HG02763 (cell line): ENCODE results near the gene CLPTM1.
"Not testable (repeated sequence)": the region's sequence is repeated elsewhere in the genome, so short reads cannot be mapped to it uniquely, and the experiment has no call there.

Experiments
- ATAC-seq: cut with Tn5 transposase; IDR thresholded peaks from one replicate; pipeline ENCODE4 v1.9.1; 2021; ENCODE audit warnings: mild to moderate bottlenecking, moderate library complexity; ENCODE audit not compliant: unreplicated experiment

Gene CLPTM1

DNA sequence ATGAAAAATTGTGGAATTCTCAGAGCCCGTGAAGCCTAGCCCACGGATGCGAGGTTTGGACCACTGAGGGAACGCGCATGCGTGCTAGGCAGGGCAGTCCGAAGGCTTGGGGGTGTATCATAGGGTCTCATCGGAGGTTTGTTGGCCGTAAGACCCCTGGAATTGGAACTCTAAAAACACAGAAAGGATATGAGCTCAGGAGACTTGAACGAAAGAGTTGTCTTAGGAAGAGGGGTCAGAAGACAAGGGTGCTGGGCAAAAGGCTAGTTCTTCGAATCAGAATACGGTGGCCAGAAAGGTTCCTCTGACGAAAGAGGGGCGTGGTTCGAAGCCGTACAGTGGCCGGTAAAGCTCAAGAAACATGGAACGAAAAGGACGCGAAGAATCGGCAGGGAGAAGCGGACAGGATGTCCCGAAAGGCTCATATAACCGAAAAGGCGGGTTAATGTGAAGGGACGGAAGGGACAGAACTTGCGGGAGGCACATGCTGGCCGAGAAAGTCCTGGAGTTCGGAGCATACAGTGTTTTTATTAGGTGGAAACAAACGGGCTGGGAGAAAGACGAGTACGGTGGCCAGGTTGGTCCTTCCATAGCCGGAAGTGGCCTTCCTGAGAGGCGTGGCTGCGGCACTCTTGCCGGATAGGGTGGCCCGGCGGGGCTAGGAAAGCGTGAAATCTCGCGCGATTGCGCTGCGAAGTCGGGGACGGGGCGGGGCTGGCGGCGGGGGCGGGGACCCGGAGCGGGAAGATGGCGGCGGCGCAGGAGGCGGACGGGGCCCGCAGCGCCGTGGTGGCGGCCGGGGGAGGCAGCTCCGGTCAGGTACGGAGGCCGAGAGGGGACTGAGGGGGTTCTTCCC is at the start of gene CLPTM1:
TSS of gene CLPTM1 (plus strand) at position 732 of the 856 bp plus-strand sequence. CDS start at position 748, 16 bp downstream.
- ATAC-seq: peak; percentile 88

GRCh38 chr19:44905437-44906160 is 49.6 kb upstream of the CLPTM1 start, which contains the start of gene APOE:
APOE (plus strand) TSS chr19:44905796; CDS start chr19:44906625, 829 bp downstream.
- no peak for ATAC-seq

DNA sequence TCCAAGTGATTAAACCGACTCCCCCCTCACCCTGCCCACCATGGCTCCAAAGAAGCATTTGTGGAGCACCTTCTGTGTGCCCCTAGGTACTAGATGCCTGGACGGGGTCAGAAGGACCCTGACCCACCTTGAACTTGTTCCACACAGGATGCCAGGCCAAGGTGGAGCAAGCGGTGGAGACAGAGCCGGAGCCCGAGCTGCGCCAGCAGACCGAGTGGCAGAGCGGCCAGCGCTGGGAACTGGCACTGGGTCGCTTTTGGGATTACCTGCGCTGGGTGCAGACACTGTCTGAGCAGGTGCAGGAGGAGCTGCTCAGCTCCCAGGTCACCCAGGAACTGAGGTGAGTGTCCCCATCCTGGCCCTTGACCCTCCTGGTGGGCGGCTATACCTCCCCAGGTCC is 47.6 kb upstream of the CLPTM1 start:
- ATAC-seq: no peak

GRCh38 chr19:44908074-44908835 is 46.9 kb upstream of the CLPTM1 start:
- no peak for ATAC-seq

GRCh38 chr19:44908836-44909261 is 46.3 kb upstream of the CLPTM1 start:
- ATAC-seq: no peak

- ATAC-seq: no peak
Observed at GRCh38 chr19:44909775-44910174, 45.4 kb upstream of the CLPTM1 start.

DNA sequence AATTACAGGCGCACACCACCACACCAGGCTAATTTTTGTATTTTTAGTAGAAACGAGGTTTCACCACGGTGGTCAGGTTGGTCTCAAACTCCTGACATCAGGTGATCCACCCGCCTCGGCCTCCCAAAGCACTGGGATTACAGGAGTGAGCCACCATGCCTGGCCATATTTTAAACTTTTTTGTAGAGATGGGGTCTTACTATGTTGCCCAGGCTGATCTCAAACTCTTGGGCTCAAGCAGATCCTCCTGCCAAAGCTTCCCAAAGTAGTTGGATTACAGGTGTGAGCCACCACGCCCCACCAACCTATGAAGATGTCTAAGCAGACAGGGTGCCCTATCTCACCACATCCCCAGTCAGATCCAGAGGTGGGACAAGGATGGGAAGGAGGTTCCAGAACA is 43.3 kb upstream of the CLPTM1 start:
- ATAC-seq: not testable (repeated sequence)

DNA sequence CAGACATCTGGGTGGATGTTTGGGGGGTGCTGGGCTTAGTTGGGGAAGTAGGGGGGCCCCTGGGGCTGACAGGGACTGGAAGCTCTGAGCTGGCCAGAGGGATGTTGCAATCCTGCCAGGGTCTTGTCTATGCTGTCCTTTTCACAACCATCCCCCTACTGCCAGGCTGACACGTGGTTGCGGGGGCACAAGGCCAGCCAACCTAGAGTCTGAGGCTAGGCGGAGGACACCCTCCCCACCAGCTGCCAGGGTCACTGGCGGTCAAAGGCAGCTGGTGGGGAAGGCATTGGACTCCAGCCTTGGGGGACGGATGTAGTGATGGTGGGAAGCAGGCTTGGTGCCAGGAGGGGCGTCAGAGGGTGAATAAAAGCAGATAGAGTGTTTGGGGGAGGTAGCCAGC is 42.3 kb upstream of the CLPTM1 start:
- no peak for ATAC-seq

GRCh38 chr19:44913512-44914432 is 41.4 kb upstream of the CLPTM1 start:
- ATAC-seq: not testable (repeated sequence)

GRCh38 chr19:44914433-44915206 is 40.6 kb upstream of the CLPTM1 start, which contains the start of gene APOC1:
APOC1 (plus strand) TSS chr19:44914608; CDS start chr19:44914892, 284 bp downstream.
- peak; percentile 80 for ATAC-seq

GRCh38 chr19:44924243-44924725 is 30.9 kb upstream of the CLPTM1 start:
- ATAC-seq: no peak

DNA sequence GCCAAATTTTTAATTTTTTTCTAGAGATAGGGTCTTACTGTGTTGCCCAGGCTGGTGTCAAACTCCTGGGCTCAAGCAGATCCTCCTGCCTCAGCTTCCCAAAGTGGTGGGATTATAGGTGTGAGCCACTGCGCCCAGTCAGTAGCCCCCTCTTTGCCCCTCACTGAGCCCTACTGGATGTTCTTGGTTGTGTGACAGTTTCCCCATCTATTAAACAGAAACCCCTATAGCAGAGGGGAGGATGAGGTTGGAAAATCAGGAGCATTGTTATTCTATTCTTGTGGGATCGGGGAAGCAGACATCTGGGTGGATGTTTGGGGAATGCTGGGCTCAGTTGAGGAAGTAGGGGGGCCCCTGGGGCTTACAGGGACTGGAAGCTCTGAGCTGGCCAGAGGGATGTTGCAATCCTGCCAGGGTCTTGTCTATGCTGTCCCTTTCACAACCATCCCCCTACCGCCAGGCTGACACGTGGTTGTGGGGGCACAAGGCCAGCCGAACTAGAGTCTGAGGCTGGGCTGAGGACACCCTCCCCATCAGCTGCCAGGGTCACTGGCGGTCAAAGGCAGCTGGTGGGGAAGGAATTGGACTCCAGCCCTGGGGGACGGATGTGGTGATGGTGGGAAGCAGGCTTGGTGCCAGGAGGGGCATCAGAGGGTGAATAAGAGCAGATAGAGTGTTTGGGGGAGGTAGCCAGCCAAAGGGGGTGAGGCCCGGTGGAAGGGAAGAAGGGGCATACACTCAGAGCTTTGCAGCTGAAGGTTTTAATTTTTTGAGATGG is 29.9 kb upstream of the CLPTM1 start:
- ATAC-seq: no peak

GRCh38 chr19:44926245-44927077 is 28.7 kb upstream of the CLPTM1 start:
- ATAC-seq: not testable (repeated sequence)

- no peak for ATAC-seq
Observed at GRCh38 chr19:44927746-44928145, 27.4 kb upstream of the CLPTM1 start.

GRCh38 chr19:44930088-44930487 is 25.1 kb upstream of the CLPTM1 start:
- ATAC-seq: no peak

GRCh38 chr19:44931541-44931940 is 23.6 kb upstream of the CLPTM1 start:
- ATAC-seq: no peak

- no peak for ATAC-seq
Observed at GRCh38 chr19:44939668-44940067, 15.5 kb upstream of the CLPTM1 start.
